K562 (cell line): ENCODE measurements around the gene PRSS23. TPM values are rescaled to one million over a fixed set of nuclear protein-coding genes. Genes with fewer than 3 reads are reported as not detected.

Source experiments
- ATAC-seq: fragments of 200-7000 bp; cut with Tn5 transposase; 3 replicates; pipeline ENCODE4 v1.9.1; 2020; ENCODE audit warnings: moderate library complexity
- BruUV-seq: library from RNA; stranded (reverse); fragments of 400-500 nt; replicated peaks from 2 replicates; lab custom pipeline; 2021; lab: Mats Ljungman, UMichigan
- CTCF ChIA-PET: fragments of 300-600 bp; formaldehyde crosslinking; extraction: SDS; loops from one replicate; lab custom pipeline; 2021; ENCODE audit warnings: low intra/inter-chr PET ratio; lab: Yijun Ruan, JAX
- POLR2A ChIA-PET: fragments of 300-600, 350-650 bp; sonication (Branson Sonifier 250); formaldehyde crosslinking; extraction: SDS; loops from one replicate; lab custom pipeline; 2021; ENCODE audit warnings: antibody characterized with exemption, inconsistent platforms; lab: Yijun Ruan, JAX
- DNase-seq, 4 experiments: peaks; one replicate each; pipeline versions ENCODE4 v3.0.0 to v3.0.0-alpha.2; 2011 to 2018; ENCODE audit warnings: low spot score in 3 of 4, mixed read lengths in 3 of 4; ENCODE audit errors: extremely low read depth in 1 of 4
- FAIRE-seq: peaks from 2 replicates; lab custom pipeline; 2011; peaks lifted over from hg19 to GRCh38; lab: Jason Lieb, UNC
- H2AFZ ChIP-seq: 2 replicates; pipeline ENCODE4 v1.6.0; 2011; ENCODE audit warnings: low read depth, low read length, control low read depth, inconsistent platforms
- H3K27ac ChIP-seq: fragments of 200-600 bp; 3 replicates; pipeline ENCODE4 v1.8.0; 2011; ENCODE audit warnings: low read depth, mild to moderate bottlenecking, control low read depth, inconsistent platforms, low read length, moderate library complexity, mixed read lengths; ENCODE audit errors: extremely low read depth
- H3K27me3 ChIP-seq, 2 experiments: fragments of 300-600 bp in 1 of 2; 2 replicates in 1 of 2; 3 replicates in 1 of 2; pipeline versions ENCODE4 v1.6.0 to v1.8.0; 2011; ENCODE audit warnings: inconsistent platforms in 2 of 2, low read length in 2 of 2, mild to moderate bottlenecking in 1 of 2, mixed read lengths in 1 of 2, moderate library complexity in 1 of 2; ENCODE audit not compliant: control insufficient read depth in 2 of 2, insufficient read depth in 2 of 2
- H3K36me3 ChIP-seq: fragments of 300-600 bp; 3 replicates; pipeline ENCODE4 v1.8.0; 2011; ENCODE audit warnings: mild to moderate bottlenecking, low read length, inconsistent platforms; ENCODE audit not compliant: control insufficient read depth, insufficient read depth
- H3K4me1 ChIP-seq, 2 experiments: fragments of 200-600 bp in 1 of 2; replicated peaks in 1 of 2; 2 replicates in 1 of 2; 3 replicates in 1 of 2; pipeline versions ENCODE4 v1.5.1 to v1.8.0; 2011; ENCODE audit warnings: inconsistent platforms in 2 of 2, low read length in 2 of 2, mild to moderate bottlenecking in 1 of 2, mixed read lengths in 1 of 2, moderate library complexity in 1 of 2; ENCODE audit not compliant: control insufficient read depth in 2 of 2, insufficient read depth in 2 of 2
- H3K4me2 ChIP-seq: 2 replicates; pipeline ENCODE4 v1.6.1; 2011; ENCODE audit warnings: low read length, control low read depth, inconsistent platforms, mixed read lengths; ENCODE audit not compliant: insufficient read depth
- H3K4me3 ChIP-seq: fragments of 200-600 bp; sonication (generic), shearing (Covaris generic); 2 replicates; pipeline ENCODE4 v1.5.1; 2016; ENCODE audit warnings: control low read depth, inconsistent platforms
- H3K79me2 ChIP-seq: fragments of 200-600 bp; 3 replicates; pipeline ENCODE4 v1.8.0; 2011; ENCODE audit warnings: low read length, inconsistent platforms; ENCODE audit not compliant: control insufficient read depth, insufficient read depth
- H3K9ac ChIP-seq, 2 experiments: 2 replicates each; pipeline versions ENCODE4 v1.6.0 to v1.6.1; 2011; ENCODE audit warnings: low read depth in 2 of 2, low read length in 2 of 2, control low read depth in 1 of 2, inconsistent platforms in 1 of 2, mild to moderate bottlenecking in 1 of 2, mixed read lengths in 1 of 2; ENCODE audit not compliant: insufficient read depth in 1 of 2
- H3K9me1 ChIP-seq: one replicate; pipeline ENCODE4 v1.6.0; 2011; ENCODE audit warnings: inconsistent platforms, mild to moderate bottlenecking, low read length, moderate library complexity; ENCODE audit not compliant: control insufficient read depth, insufficient read depth
- H3K9me3 ChIP-seq: replicated peaks from 2 replicates; pipeline ENCODE4 v1.5.1; 2011; ENCODE audit warnings: low read depth, low read length, inconsistent platforms; ENCODE audit not compliant: control insufficient read depth, insufficient read depth
- H4K20me1 ChIP-seq: replicated peaks from 2 replicates; pipeline ENCODE4 v1.6.1; 2011; ENCODE audit warnings: low read length, inconsistent platforms, mixed read lengths; ENCODE audit not compliant: control insufficient read depth, insufficient read depth
- ASH1L ChIP-seq: fragments of 450-650 bp; IDR thresholded peaks from 2 replicates; pipeline ENCODE4 v1.6.1; 2018; ENCODE audit warnings: borderline replicate concordance, mild to moderate bottlenecking, low read depth; ENCODE audit not compliant: partially characterized antibody
- CCAR2 ChIP-seq: fragments of 200-400 bp; formaldehyde crosslinking; IDR thresholded peaks from 2 replicates; pipeline ENCODE4 v1.6.1; 2017; ENCODE audit warnings: mild to moderate bottlenecking, low read depth, low read length
- CEBPG ChIP-seq, 3 experiments: fragments of 200-800 bp in 1 of 3; sonication (Bioruptor generic) in 1 of 3; sonication (generic) in 1 of 3; formaldehyde crosslinking in 1 of 3; IDR thresholded peaks in 2 of 3; conservative IDR thresholded peaks in 1 of 3; 2 replicates each; pipeline versions ENCODE4 v1.6.1 to v1.8.0; 2016 to 2022; ENCODE audit warnings: missing compliant biosample characterization in 2 of 3, missing genetic modification characterization in 2 of 3, mild to moderate bottlenecking in 1 of 3, missing genetic modification reagents in 1 of 3
- DACH1 ChIP-seq: fragments of 450-650 bp; IDR thresholded peaks from 2 replicates; pipeline ENCODE4 v1.6.1; 2018; ENCODE audit not compliant: partially characterized antibody
- HMG20A ChIP-seq: fragments of 450-650 bp; formaldehyde crosslinking; conservative IDR thresholded peaks from 2 replicates; pipeline ENCODE4 v1.4.0; 2020; ENCODE audit warnings: mild to moderate bottlenecking, mixed read lengths
- NCOA6 ChIP-seq: fragments of 450-650 bp; IDR thresholded peaks from 2 replicates; pipeline ENCODE4 v1.6.1; 2017; ENCODE audit warnings: mild to moderate bottlenecking
- RAD51 ChIP-seq: fragments of 450-650 bp; IDR thresholded peaks from 2 replicates; pipeline ENCODE4 v1.7.1; 2016; ENCODE audit warnings: low read depth, mild to moderate bottlenecking, borderline replicate concordance
- RBM17 ChIP-seq: fragments of 200-400 bp; formaldehyde crosslinking; IDR thresholded peaks from 2 replicates; pipeline ENCODE4 v1.6.1; 2017; ENCODE audit warnings: low read depth, mild to moderate bottlenecking, low read length, borderline replicate concordance
- ZFPM2 ChIP-seq: fragments of 250-450 bp; sonication (Bioruptor Pico); IDR thresholded peaks from 2 replicates; pipeline ENCODE4 v1.5.1; 2022; ENCODE audit warnings: mild to moderate bottlenecking
- ZKSCAN1 ChIP-seq: fragments of 150-350 bp; IDR thresholded peaks from 2 replicates; pipeline ENCODE4 v1.6.1; 2016; ENCODE audit warnings: low read depth, low read length
- WGBS: fragments of 100-300 bp; shearing (Covaris generic); methylation state at CpG from one replicate; pipeline ENCODE4 v1.1.6; 2016; ENCODE audit warnings: low coverage, mixed read lengths; ENCODE audit not compliant: insufficient coverage; ENCODE audit errors: missing lambda C conversion rate; 5-methylcytosine and 5-hydroxymethylcytosine counted together
- in situ Hi-C: fragments of 300-500 bp; cut with MboI; formaldehyde crosslinking; loops from 4 replicates; pipeline ENCODE4 v1.15.0; 2018; ENCODE audit warnings: inconsistent platforms, mixed read lengths
- intact Hi-C: fragments of 100-400 bp; cut with micrococcal nuclease; formaldehyde crosslinking; loops from 2 replicates; pipeline ENCODE4 v1.14.2; 2022
- polyA plus RNA-seq, 8 experiments: library from polyadenylated mRNA; depleted of rRNA in 4 of 8; stranded (reverse) in 5 of 8; unstranded in 3 of 8; fragments of >200 nt; fragmentation: Nextera tagmentation in 2 of 8; fragmentation: Illumina TruSeq in 1 of 8; extraction: Ambion mirVana in 2 of 8; extraction: Trizol in 1 of 8; gene quantifications; 2 replicates each; pipeline versions ENCODE4 v1.2.1 to v1.2.3, GENCODE V29; 2011 to 2014; ENCODE audit warnings: inconsistent platforms in 1 of 8, missing spikeins in 1 of 8
- total RNA-seq, 7 experiments: library from RNA; depleted of rRNA in 6 of 7; stranded (reverse); fragments of >200 nt in 6 of 7; fragmentation: Illumina TruSeq in 2 of 7; extraction: Trizol in 2 of 7; gene quantifications; 2 replicates each; pipeline versions ENCODE4 v1.2.1 to v1.2.3, GENCODE V29; 2011 to 2021; ENCODE audit warnings: low replicate concordance in 1 of 7
- TF ChIP-seq, protein P1 (sequence below): sonication (generic); formaldehyde crosslinking; IDR thresholded peaks from 2 replicates; pipeline ENCODE4 v1.8.1; 2023; ENCODE audit warnings: mild to moderate bottlenecking, missing genetic modification reagents, moderate library complexity
- TF ChIP-seq, protein P2 (sequence below): fragments of 450-650 bp; IDR thresholded peaks from one replicate; pipeline ENCODE4 v1.6.1; 2018; ENCODE audit warnings: mild to moderate bottlenecking, moderate library complexity; ENCODE audit not compliant: partially characterized antibody
- TF ChIP-seq, protein P3 (sequence below): fragments of 450-650 bp; IDR thresholded peaks from 2 replicates; pipeline ENCODE4 v1.6.1; 2018; ENCODE audit not compliant: partially characterized antibody
- TF ChIP-seq, protein P4 (sequence below): fragments of 450-650 bp; formaldehyde crosslinking; IDR thresholded peaks from 2 replicates; pipeline ENCODE4 v1.4.0; 2020; ENCODE audit warnings: mild to moderate bottlenecking, moderate library complexity

PRSS23 gene
- total and polyA plus RNA-seq, 9 of the 15 experiments (the other 6 are each of a cell fraction or from before 2014, with no cell fraction given) = 0.04 to 0.51 (median 0.11) TPM; not detected in 2

DNA sequence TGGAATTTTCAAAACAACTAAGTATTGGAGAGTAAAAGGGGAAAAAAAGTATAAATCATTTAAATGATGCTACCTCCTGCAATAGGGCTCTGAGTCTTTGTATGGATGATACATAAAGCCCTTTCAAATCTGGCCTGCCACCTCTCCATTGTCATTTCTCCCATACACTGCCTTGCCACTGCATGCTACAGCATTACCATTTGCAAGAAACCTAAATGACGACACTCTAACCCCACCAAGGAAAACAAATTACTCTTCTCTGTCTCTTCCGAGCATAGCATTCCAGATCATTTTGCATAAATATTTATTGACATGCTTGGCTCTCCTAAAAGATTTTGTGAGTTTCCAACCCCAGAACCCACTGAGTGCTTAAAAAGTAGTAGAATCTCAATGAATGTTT is 34.5 kb upstream of the PRSS23 start:
- Histone ChIP-seq H3K9me3 (no peaks in the 10 kb centered on the region), H3K4me3 (no peak overlapping the region), H3K36me3 (no peaks in the 10 kb centered on the region), H3K27ac (no peak overlapping the region), H3K79me2 (no peaks in the 10 kb centered on the region), H3K9me1 (no peaks in the 10 kb centered on the region), H3K27me3 (no peaks in the 10 kb centered on the region), H4K20me1 (no peaks in the 10 kb centered on the region), H3K9ac (no peak overlapping the region), H3K4me1 (no peaks in the 10 kb centered on the region), H2AFZ (no peak overlapping the region), H3K4me2 (no peak overlapping the region)
- in situ Hi-C loops (no loop called here), intact Hi-C loops (no loop called here)
- BruUV-seq = no TSS peak
- WGBS = 3% methylated on average over 2 of the region's 2 CpGs
- no peak for ATAC-seq
- CTCF ChIA-PET = no interaction called here
- FAIRE-seq = no peak
- POLR2A ChIA-PET = no interaction called here
- DNase-seq = no peak
- TF ChIP-seq, protein P1, sequence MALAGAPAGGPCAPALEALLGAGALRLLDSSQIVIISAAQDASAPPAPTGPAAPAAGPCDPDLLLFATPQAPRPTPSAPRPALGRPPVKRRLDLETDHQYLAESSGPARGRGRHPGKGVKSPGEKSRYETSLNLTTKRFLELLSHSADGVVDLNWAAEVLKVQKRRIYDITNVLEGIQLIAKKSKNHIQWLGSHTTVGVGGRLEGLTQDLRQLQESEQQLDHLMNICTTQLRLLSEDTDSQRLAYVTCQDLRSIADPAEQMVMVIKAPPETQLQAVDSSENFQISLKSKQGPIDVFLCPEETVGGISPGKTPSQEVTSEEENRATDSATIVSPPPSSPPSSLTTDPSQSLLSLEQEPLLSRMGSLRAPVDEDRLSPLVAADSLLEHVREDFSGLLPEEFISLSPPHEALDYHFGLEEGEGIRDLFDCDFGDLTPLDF (CRISPR knock-in tag) = no peak
- TF ChIP-seq, protein P2, sequence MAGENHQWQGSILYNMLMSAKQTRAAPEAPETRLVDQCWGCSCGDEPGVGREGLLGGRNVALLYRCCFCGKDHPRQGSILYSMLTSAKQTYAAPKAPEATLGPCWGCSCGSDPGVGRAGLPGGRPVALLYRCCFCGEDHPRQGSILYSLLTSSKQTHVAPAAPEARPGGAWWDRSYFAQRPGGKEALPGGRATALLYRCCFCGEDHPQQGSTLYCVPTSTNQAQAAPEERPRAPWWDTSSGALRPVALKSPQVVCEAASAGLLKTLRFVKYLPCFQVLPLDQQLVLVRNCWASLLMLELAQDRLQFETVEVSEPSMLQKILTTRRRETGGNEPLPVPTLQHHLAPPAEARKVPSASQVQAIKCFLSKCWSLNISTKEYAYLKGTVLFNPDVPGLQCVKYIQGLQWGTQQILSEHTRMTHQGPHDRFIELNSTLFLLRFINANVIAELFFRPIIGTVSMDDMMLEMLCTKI = no peak
- TF ChIP-seq RBM17 (no peak), NCOA6 (no peak), ASH1L (no peak), CEBPG (CRISPR knock-in tag; IDR thresholded peaks at IDR 0.05) (no peak), CEBPG (tag; conservative IDR thresholded peaks at IDR 0.05 in 1 of 2, IDR thresholded peaks at IDR 0.05 in 1 of 2) (no peak), HMG20A (CRISPR knock-in tag) (no peak), DACH1 (no peak), ZKSCAN1 (no peak), CCAR2 (no peak), ZFPM2 (CRISPR knock-in tag) (no peak), RAD51 (no peak)
- TF ChIP-seq, protein P3, sequence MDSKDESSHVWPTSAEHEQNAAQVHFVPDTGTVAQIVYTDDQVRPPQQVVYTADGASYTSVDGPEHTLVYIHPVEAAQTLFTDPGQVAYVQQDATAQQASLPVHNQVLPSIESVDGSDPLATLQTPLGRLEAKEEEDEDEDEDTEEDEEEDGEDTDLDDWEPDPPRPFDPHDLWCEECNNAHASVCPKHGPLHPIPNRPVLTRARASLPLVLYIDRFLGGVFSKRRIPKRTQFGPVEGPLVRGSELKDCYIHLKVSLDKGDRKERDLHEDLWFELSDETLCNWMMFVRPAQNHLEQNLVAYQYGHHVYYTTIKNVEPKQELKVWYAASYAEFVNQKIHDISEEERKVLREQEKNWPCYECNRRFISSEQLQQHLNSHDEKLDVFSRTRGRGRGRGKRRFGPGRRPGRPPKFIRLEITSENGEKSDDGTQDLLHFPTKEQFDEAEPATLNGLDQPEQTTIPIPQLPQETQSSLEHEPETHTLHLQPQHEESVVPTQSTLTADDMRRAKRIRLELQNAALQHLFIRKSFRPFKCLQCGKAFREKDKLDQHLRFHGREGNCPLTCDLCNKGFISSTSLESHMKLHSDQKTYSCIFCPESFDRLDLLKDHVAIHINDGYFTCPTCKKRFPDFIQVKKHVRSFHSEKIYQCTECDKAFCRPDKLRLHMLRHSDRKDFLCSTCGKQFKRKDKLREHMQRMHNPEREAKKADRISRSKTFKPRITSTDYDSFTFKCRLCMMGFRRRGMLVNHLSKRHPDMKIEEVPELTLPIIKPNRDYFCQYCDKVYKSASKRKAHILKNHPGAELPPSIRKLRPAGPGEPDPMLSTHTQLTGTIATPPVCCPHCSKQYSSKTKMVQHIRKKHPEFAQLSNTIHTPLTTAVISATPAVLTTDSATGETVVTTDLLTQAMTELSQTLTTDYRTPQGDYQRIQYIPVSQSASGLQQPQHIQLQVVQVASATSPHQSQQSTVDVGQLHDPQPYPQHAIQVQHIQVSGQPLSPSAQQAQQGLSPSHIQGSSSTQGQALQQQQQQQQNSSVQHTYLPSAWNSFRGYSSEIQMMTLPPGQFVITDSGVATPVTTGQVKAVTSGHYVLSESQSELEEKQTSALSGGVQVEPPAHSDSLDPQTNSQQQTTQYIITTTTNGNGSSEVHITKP = no peak
- TF ChIP-seq, protein P4, sequence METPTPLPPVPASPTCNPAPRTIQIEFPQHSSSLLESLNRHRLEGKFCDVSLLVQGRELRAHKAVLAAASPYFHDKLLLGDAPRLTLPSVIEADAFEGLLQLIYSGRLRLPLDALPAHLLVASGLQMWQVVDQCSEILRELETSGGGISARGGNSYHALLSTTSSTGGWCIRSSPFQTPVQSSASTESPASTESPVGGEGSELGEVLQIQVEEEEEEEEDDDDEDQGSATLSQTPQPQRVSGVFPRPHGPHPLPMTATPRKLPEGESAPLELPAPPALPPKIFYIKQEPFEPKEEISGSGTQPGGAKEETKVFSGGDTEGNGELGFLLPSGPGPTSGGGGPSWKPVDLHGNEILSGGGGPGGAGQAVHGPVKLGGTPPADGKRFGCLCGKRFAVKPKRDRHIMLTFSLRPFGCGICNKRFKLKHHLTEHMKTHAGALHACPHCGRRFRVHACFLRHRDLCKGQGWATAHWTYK (CRISPR knock-in tag) = no peak
